GM18508 (cell line): ENCODE measurements around the gene AUTS2.

Experiments used
- ATAC-seq: cut with Tn5 transposase; IDR thresholded peaks from one replicate; pipeline ENCODE4 v1.9.1; 2021; ENCODE audit warnings: moderate number of reproducible peaks; ENCODE audit not compliant: insufficient read depth, unreplicated experiment

Gene AUTS2

DNA sequence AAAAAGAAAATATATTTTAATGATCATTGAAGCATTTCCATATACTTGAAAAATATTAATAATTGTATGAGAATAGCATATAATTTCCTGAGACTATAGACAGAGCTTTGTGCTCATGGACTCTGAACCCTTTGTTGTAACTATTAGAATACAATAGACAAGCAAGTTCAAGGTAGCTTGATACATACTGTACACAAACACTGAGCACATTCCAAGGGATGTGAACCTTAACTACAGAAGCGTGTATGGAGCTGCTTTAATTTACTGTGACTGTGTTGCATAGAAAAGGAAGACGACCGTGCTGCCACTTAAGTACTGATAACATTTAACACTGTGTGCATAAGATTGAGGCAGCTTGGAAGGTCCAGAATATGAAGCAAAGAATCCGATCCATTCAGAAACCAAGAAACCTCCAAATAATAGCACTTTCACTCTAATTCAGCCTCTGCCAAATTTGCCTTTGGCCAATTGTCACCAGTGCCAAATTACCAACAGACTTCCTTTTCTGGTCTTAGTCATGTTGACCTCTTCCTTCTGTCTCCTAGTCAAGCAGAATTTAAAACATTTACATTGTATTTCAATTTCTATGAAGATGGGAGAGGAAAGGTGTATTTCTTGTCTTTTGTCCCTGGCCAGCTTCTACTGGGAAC, 967.6 kb downstream of the AUTS2 start:
- no peak for ATAC-seq

DNA sequence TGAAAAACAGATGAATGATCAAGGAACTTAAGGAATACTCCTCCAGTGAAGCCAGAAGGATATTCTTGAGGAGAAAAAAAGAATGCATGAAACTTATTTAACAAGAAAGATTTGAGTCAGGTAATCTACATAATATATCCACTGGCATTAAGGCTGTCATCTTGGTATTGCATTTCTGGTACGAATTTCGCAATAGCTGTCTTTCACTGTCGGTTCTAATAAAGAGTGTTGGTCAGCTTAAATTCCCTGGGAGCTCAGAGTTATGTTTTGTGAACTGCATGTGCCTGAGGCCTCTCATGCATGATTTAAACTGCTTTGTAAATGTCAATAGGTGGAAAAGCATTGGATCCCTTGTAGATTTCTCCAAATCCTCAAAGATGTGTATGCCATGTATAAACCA, 968.4 kb downstream of the AUTS2 start:
- no peak for ATAC-seq

DNA sequence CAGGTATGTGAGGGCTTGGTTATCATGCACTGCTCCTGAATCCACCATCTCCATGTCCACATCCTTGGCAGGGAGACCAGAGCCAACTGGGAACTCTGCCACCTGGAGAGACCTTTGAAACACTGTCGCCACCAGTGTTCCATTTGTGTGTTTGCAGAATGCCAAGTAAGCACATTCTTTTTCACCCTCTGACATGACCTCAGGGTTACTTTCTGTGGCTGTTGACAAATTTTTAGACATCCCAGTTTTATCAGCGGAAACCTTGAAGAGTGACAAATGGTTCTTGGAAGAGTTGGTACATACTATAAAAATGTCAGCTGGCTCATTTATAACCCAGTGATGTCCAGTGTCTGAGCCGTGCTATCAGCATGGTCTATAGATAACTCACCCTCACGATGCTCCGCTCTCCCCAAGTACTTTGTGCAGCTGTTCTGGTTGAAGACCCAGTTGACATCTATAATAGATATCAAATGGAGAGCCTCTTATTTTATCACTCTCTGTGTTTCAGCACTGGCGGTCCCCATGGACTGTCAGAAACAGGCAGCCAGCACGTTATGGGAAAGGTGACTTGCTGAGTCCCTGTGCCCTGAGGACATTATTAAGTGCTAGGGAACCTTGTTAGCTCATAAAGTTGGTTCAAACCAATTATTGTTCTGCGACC, 970.5 kb downstream of the AUTS2 start:
- ATAC-seq, result no peak

DNA sequence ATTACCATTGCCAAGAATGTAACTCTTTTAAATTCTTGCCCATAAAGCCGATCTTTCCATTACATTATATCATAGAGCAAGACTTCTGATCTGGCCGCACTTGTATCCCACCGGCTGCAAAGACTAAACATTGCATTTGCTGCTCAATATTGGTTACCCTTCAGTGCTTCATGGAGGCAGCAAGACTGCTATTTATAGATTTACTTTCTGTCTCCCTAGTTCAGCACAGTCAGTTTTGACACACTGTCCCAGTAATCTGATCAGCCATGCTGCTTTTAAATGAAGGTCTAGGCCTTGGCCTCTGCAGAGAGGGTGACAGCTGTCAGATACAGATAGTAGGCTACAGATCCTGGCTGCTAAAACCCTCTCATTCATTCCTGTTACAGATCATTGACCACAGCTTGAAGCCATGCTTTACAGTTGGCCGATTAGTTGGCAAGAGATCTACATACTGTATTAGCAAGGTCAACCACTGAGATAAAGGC, 971.1 kb downstream of the AUTS2 start:
- ATAC-seq, result no peak

DNA sequence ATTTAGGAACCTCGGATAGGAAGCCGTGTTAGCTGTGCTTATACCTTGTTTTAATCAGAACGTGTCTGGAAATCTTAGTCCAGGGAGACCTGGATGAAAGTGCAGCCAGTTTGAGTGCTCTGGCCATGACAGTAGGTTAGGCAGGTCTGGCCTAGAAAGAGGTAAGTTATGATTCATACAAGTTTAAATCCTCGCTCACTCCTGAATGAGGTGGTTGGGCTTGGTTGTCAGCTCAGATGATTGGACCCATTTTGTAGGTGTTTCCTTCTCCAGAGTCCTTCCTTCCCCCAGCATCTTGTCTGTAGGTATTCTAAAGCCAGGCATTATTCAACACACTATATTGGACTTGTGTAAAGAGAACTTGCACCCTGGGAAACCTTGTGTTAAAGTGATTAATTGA, 971.8 kb downstream of the AUTS2 start:
- ATAC-seq, result no peak

DNA sequence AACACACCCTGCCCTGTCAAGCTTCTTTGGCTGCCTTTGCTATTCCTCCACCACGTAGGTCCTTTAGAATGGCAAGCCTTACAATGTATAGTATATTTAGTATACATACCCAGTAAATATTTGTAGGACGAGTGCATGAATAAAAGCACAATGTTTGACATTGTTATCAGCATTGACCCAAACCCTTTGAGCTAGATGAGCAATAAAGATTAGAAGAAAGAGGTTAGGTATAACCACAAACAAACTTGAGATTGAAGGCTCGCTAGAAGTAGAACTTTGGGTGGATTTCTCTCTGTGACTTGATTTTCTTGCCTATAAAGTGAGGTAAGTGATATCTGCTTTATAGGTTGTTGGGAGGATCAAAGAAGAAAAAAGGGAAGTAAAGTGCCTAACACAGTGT, 972.7 kb downstream of the AUTS2 start:
- ATAC-seq, result no peak

DNA sequence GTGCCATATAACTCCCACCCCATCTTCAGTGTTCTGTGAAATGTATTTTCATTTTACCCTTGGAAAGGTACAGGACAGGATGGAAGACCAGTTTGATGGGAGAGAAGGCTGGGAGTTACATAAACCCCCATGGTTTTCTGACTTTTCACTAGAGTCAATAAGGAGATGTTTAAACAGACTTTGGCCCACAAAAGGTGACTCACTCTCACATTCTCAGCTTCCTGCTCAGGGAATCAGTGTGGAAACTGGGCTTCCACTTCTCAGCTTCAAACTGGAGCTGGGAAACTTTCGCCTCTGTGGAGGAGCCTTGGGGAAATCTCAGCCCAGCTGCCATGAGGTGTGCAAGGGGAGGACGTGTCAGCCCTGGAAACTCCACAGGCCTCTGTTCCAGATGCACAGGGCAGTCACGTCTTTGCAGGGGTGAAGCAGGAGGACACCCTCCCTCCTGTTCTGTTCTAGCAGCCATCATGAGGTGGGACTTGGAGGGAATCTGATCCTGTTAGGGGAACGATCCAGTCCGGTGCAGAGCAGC, 973.2 kb downstream of the AUTS2 start:
- no peak for ATAC-seq

DNA sequence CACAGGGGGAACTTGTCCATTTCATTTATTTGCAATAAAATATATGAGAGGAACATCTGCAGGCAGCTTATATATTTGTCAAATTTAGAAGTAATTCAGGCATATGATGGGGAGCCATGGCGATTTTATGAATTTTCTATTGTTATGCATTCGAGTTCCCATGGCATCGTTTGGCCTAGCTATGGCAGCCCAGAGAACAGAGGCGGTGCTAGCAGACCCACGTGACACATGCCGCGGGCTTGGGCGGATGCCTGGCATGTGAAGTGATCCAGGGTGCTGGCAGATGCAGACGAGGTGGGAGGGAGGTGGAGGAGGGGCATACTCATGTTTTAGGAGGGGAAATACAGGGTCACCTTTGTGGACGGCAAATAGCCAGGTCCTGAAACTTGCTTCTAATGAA, 973.7 kb downstream of the AUTS2 start:
- ATAC-seq, result no peak

DNA sequence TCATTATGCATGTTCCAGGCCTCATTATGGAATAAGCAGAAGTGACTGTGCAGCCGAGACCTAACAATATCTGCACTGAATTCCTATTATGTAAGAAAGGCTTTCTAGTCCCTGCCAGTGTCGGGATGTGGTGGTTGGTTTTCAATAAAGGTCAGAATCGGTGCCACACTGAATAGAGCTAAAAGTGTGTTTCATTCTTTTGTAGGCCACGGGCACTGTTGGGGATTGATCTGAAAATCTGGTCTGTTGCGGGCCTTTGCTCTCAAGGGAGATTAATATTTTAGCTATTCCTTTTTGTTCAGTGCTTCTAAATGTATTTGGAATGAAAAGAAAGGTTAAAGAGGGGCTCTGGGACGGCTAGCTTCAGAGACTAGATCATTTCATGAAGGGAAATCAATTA, 974.3 kb downstream of the AUTS2 start:
- no peak for ATAC-seq

DNA sequence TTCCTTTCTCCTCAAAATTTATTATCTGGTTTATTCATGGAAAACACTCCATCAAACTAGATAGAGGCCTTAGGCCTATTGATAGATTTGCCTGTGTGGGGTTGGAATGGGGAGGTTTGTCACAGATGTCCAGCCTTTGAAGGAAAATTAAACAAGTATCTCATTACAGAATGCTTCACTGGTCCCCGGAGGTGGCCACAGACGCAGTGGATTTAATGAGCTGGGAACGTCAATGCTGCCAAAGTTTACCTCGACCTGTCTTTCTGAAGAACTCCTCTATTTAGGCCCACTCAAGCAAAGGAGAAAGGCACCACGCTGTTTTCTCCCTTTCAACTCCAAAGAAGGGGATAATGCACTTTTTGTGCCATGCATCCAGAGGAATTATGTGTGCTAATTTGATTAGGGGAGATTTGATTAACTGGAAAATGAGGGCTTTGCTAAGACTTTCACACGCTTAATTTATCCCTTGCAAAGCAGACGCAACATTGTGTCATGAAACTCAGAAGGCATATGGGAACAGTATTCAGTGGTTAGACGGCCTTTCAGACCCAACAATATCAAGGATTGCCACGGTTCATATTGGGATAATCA, 974.9 kb downstream of the AUTS2 start:
- ATAC-seq, result no peak

DNA sequence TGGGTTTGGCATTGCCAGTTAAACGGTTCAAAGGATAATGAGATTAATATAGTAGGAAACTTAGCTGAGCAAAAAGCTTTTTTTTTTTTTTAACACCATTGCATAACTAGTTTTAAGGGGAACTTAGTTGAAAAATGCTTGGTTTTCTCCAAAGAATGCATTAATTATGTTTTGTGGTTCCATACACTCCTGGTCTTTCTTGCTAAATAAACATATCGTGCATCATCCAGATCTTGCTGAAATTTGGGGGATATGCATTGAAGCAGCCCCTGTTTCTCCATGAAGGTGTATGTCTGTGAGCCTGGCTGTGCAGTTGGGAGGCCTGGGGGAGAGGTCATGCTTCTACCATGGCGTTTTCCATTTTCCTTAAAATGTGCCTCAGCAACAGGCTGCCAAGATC, 975.4 kb downstream of the AUTS2 start:
- ATAC-seq, result no peak

DNA sequence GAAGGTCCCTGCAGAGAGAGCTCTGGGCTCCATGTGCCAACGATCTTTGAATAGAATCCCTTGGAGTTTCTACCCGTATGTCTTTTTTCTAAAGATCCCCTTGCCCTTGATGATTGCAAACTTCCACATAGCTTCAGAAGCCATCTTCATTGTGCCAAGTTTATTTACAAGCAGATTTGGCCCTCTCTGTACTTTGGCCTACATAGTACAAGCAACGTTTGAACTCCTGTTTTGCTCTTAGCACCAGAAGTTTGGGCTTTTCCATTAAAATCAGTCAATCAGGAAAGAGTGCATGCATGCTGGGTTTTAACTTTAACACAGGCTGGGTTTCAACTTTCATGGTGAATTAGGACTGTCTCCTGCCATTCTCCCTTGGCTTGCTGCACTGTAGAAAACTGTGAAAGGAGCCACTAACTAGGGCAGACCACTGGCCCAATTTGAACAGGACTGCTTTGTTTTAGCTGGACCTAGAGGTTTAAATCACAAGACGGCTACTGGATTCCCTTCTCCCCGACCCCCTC, 976.1 kb downstream of the AUTS2 start:
- no peak for ATAC-seq

DNA sequence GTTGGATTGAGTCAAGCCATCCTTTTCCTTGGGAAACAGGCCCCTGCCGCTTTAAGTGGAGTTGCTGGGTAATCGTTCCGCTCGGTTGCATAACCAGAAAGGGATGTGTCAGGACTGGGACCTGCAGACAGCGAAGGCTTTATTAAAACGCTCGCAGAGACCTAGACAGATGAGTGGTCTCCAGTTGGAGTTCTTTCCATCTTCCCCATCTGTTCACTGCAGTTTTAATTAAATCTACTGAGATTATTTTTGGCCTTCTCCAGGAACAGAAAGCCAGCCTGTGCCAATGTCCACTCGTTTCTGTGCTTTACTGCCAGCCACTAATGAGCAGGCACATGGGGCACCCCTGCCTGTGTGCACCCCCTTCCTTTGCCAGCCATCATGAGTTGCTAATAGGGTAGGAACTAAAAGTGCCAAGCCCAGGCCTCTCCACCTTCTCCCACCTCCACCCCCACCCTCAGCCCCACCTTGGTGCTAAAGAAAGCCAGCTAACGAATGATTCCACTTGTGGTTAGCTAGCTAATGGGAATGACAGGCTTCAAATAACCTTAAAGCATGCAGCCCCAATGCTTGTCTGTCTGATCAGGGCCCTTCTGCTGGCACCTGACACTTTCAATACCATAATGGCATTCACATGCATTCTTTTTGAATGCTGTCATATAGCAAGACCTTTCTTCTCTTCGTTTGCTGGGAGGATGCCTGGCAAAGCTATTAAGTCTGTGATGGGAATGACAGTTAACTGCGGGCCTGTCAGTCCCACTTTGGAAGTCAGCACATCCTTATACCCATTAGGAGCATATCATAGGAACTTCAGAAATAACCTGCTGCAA, 976.9 kb downstream of the AUTS2 start:
- no peak for ATAC-seq

DNA sequence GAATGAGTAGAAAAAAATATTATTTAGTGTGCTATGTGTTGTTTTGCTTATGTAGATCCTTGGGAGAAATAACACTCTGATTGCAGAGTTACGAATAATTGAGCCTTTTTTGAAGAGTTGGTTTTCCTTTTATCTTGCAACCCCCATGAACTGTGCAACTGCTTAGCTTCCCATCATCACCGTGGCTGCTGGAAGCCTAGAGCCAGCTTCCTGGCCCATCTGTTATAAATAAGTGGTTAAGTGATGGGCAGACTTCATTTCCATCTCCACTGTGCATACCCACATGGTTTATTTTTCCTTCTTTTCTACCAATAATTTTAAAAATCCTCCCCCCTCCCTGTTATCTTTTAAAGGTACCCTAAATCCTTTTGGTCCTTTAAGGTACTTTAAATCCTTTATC, 978.8 kb downstream of the AUTS2 start:
- ATAC-seq, result no peak

DNA sequence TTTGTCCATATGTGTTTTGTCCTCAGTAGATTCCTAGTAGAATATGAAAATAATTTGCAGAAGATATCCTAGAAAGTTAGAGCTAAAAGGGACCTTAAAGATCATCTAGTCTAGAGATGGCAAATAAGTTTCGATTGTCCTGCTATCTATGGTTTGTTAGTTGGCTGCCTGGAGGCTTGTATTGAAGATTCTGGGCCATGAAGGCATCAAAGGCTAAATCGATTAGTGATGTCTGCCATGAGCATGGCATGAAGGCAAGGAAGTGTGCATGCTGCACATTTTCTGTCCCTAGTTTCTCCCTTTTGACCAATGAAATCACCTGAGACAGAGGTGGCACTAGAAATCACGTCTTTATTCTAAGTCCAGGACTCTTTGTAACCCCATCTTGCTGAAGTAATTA, 979.9 kb downstream of the AUTS2 start:
- ATAC-seq, result no peak

DNA sequence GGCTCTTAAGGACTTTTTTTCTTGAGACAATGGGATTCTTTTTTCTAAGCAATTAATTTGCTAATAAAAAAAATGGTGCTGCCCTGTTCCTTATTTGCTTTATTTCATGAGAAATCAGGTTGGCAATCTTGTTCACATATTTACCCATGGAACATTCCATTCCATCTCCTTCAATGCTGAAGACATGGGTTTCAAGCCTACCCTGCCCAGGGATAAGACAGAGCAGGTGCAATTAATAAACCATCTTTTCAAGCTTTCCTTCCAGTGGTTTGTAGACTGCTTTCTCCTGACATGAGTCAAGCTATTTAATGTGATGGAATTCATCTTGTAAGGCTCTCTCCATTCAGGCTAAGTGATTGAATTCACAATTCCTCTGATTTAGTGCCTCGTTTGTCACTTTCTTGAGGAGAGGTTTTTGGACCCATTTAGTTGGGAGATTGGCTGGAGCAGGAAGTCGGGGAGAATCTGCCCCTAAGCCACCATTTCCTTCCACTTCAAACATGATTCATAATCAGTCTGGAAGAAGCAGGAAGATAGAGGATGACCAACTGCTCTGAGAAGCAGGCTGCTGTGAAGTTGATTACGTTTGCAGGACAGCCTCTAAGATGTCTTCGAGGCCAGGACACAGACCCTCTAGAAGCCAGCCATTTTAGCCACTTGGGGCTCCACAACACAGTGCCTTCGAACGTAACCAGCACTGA, 981.3 kb downstream of the AUTS2 start:
- no peak for ATAC-seq

DNA sequence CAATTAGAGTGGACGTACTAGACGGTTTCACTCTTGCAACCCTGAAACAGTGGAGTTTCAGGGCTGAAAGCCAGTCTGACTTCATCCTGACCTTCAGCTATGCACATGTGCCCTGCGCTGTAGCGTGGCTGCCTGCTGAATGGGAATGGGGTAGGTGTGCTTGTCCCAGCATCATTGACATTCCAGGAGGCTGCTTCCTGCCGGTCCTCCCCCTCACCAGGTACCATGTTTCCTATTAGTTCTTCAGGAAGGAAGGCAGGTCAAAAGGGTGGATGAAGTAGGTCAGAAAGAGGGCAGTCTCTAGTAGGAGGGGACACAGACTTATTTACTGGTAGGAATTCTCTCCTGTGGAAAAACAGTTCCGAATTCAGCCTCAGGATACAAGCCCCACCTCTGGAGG, 981.9 kb downstream of the AUTS2 start:
- no peak for ATAC-seq

DNA sequence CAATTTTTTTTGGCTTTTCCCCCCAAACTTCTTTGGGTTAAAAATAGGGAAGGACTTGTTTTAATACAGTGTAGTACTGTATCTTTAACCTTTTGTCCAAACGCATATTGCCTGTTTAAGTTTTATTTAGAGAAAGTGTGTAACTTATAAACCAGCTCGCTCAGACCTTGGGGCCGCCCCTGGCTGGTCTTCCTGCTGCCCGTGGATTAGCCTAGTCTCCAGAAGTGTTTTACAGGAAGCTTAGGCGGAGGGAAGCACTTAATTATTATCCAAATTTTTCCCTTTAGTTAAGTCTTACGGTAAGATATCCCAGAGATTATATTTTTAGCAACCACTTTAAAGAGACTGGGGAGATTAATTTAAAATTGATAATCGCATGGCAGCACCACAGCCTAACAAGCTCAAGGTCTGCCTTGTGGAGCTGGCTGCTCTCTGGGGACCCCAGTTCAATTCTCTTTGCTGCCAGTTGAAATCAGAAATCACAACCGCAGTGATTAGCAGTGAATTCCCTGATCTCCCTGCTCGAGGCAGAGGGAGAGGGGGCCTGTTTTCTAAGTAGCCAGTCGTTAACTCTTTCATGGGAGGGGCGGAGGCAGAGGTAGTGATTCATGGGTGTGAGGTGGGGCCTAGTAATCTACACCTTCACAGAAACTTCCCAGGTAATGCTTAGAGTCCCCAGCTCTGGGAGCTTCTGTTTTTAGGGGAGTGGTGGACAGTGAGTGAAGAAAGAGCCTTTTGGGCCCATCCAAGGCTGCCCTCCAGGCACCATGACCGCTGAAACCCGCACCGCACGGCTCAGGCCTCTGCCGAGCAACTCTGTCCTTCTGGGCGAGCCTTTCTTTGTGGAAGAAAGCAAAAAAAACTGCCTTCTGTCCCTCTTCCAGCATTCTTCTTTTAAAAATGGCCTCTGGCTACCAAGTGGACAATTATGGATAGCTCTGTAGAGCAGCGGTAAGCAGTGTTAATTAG, 984.9 kb downstream of the AUTS2 start:
- ATAC-seq, result no peak
